GM19099 (cell line): ENCODE measurements around the gene SPINDOC.

Experiments used
- POLR2A ChIP-seq: IDR thresholded peaks from 3 replicates; pipeline ENCODE4 v1.6.1; 2011; ENCODE audit warnings: low read depth; ENCODE audit not compliant: insufficient read length; ENCODE audit errors: extremely low read depth

SPINDOC gene

GRCh38 chr11:63770763-63771162, 42.5 kb upstream of the SPINDOC start:
- no peak for TF ChIP-seq POLR2A

DNA sequence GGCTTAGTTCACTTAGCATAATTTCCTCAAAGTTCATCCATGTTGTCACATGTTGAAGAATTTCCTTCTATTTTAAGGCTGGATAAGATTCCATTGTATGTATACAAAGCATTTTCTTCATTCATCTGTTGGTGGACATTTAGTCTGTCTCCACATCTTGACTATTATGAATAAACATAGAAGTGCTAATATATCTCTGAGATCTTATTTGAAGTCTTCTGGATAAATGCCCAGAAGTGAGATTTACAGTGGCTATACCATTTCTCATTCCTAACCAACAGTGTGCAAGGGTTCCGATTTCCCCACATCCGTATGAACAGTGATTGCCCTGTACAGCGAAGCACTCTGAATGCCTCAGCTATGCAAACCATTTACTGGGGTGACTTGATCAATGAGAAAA, 38.1 kb upstream of the SPINDOC start:
- no peak for TF ChIP-seq POLR2A

DNA sequence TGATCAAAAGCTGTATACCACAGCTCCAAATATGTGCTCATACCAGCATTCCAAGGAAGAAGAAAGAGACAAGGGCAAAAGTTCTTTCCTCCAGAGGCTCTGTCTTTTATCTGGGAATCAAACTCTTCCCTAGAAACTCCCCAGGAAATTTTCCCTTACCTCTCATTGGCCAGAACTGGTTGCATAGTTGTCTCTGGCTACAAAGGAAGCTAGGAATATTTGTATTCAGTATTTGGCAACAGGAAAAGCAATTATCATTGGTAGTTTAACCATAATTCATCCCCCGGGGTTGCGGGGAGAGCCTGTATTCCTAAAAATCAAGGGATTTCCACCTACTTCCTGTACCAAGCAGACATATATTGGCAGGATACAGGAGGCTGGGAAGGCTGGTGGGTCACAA, 34.2 kb upstream of the SPINDOC start:
- TF ChIP-seq POLR2A: no peak

DNA sequence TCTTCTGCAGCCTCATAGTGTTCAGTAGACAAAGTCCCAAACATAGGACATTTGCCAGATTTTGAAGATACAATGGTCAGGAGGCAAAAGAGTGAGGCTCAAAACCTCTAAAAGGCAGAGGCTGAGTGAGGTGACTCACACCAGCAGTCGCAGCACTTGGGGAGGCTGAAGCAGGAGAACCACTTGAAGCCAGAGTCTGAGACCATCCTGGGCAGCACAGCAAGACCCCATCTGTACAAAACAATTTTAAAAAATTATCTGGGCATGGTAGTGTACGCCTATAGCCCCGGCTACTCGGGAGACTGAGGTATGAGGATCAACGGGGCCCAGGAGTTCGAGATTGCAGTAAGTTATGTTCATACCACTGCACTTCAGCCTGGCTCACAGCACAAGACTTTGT, 30.5 kb upstream of the SPINDOC start:
- TF ChIP-seq POLR2A: no peak

GRCh38 chr11:63783925-63784592, 29.2 kb upstream of the SPINDOC start:
- TF ChIP-seq POLR2A: no peak

- no peak for TF ChIP-seq POLR2A
These were observed 27.4 kb upstream of the SPINDOC start for GRCh38 chr11:63785823-63786222.

- TF ChIP-seq POLR2A: no peak
These were observed 21.6 kb upstream of the SPINDOC start for GRCh38 chr11:63791495-63792167.

DNA sequence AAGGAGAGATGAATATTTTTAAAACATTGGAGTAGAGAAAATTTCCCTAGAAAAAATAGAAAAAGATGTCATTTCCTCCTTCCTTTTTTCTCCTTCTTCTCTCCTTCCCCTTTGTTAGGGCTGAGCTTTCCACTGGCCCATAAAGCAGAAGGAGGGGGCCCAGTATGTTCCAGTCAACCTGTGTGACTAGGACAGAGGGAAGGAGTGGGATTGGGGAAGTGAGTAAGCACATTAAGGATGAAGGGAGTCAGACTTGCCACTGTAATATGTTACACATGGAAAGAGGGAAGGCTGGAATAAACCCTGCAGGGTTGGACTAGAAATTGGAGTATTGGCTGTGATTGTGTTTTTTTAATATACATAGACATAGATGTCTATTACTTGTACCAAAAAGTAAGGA, 20.1 kb upstream of the SPINDOC start:
- TF ChIP-seq POLR2A: no peak

DNA sequence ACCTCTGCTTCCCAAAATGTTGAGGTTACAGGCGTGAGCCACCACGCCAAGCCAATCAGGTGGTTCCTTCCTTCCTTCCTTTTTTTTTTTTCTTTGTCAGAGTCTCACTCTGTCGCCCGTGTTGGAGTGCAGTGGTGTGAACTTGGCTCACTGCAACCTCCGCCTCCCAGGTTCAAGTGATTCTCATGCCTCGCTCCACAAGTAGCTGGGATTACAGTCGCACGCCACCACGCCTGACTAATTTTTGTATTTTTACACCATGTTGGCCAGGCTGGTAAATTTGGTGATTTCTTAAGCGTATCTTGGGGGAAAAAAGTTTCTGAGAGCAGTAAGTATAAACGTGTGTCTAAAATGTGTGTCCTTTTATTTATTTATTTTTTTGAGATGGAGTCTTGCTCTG, 18.2 kb upstream of the SPINDOC start:
- TF ChIP-seq POLR2A: no peak

GRCh38 chr11:63800921-63801320, 12.3 kb upstream of the SPINDOC start:
- TF ChIP-seq POLR2A: no peak

- no peak for TF ChIP-seq POLR2A
These were observed 10.4 kb upstream of the SPINDOC start for GRCh38 chr11:63802637-63803414.

GRCh38 chr11:63804259-63804658, 9.0 kb upstream of the SPINDOC start:
- TF ChIP-seq POLR2A: no peak

DNA sequence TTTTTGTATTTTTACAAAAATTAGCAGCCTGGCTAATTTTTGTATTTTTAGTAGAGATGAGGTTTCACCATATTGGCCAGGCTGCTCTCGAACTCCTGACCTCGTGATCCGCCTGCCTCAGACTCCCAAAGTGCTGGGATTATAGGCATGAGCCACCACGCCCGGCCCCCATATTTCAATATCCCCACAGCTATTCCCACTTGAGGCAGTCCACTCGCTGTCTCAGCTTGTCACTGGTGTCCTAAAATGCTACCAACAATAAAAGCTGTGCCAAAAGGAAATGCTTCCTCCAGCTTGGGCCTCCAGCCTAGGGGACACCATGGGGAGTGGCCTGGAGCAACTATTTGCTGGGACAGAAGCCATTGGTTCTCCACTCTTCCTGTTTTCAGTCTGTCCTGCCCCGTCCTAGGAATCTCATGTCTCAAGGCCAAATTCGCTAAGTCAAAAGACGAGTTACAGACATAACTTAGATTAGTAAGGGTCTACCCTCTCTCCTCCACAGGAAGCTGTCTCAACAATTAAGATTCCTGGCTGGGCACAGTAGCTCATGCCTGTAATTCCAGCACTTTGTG, 7.3 kb upstream of the SPINDOC start:
- TF ChIP-seq POLR2A: no peak

DNA sequence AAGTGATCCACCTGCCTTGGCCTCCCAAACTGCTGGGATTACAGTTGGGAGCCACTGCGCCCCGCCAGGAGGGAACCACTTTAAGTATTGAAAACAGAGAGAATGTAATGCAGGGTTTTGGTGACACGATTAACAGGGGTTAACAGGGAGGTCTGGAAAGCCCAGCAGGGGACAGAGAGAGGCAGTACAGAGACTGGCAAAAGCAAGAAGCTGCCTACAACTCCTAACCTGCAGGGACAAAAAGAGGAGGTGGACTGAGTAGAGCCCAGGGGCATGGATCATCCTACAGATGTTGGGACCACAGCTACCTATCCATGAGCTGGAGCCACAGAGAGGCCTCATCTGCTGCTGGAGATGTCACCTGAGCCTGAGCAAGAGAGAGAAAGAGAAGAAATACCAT, 1.7 kb upstream of the SPINDOC start:
- no peak for TF ChIP-seq POLR2A

DNA sequence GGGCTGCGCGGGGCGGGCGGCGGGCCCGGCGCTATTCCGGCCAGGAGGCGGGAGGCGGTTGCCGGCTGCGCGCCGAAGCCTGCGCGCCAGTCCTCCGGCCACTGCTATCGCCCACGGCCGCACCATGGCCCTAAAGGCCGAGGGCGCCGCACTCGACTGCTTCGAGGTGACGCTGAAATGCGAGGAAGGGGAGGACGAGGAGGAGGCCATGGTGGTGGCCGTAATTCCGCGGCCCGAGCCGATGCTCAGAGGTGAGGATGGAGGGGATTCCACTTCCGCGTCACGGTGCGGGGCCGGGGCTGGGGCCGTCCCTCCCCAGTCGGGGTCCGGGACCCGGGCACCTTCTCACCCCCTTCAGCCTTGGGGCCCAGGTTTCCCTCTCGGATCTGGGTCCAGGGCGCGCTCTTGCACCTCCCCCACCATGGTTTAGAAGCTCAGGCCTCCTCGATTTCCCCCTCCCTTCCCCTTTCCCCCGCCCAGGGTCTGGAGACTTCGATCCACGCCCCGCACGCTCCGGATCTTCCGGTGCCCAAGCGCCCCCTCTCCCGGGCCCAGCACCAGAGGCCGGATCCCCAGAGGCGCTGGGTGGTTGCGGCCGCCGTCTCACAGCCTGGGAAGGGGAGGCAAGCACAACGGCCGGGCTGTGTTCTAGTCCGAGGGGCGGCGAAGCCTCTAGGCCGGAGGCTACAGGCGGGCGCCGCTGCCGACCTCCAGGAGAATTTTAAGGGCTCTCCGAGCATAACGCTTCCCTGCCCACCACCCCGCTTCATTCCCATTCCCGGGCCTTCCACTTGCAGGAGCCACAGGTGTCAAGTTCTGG, 517 bp downstream of the SPINDOC start:
- no peak for TF ChIP-seq POLR2A
